Ovary (tissue), 9 donors: ENCODE results near the gene SLCO2A1. TPM values are rescaled to one million over a fixed set of nuclear protein-coding genes. Genes with fewer than 3 reads are reported as not detected.
"Not testable (repeated sequence)": the region's sequence is repeated elsewhere in the genome, so short reads cannot be mapped to it uniquely, and the experiment has no call there.

Experiments
- DNase-seq, 5 donors: peaks; one replicate each; pipeline ENCODE4 v3.0.0-alpha.2; 2019 to 2020
- H3K27ac ChIP-seq, 2 donors: fragments of 200-600 bp; one replicate each; pipeline versions ENCODE4 v1.5.1 to v1.8.0; 2019 to 2022
- H3K27me3 ChIP-seq: fragments of 200-600 bp; one replicate; pipeline ENCODE4 v1.8.0; 2022
- H3K36me3 ChIP-seq: fragments of 200-600 bp; sonication (generic); one replicate; pipeline ENCODE4 v1.5.1; 2019
- H3K4me1 ChIP-seq: one replicate; pipeline ENCODE4 v1.8.1; 2013; ENCODE audit warnings: mild to moderate bottlenecking, moderate library complexity; ENCODE audit not compliant: insufficient read depth
- H3K4me3 ChIP-seq: fragments of 200-600 bp; sonication (generic); one replicate; pipeline ENCODE4 v1.5.1; 2017
- H3K9me3 ChIP-seq, 2 donors: fragments of 200-600 bp in 1 of 2; sonication (generic) in 1 of 2; one replicate each; pipeline versions ENCODE4 v1.5.1 to v1.8.1; 2013 to 2019; ENCODE audit warnings: mild to moderate bottlenecking in 1 of 2, moderate library complexity in 1 of 2
- EP300 ChIP-seq: sonication (generic); formaldehyde crosslinking; IDR thresholded peaks from one replicate; pipeline ENCODE4 v1.6.1; 2017; ENCODE audit warnings: antibody characterized with exemption
- POLR2A ChIP-seq: fragments of 450-650 bp; IDR thresholded peaks from one replicate; pipeline ENCODE4 v1.6.1; 2017; ENCODE audit warnings: antibody characterized with exemption, mild to moderate bottlenecking, moderate library complexity
- WGBS, 3 donors: extraction: QIAGEN DNeasy Blood & Tissue Kit in 1 of 3; methylation state at CpG; one replicate each; pipeline versions ENCODE4 v1.1.5 to v1.1.7; 2013 to 2017; 5-methylcytosine and 5-hydroxymethylcytosine counted together
- intact Hi-C, 4 donors: fragments of 100-400 bp; cut with DNase I; formaldehyde crosslinking; loops; one replicate each; pipeline versions ENCODE4 v1.11.0 to v1.15.1; 2022 to 2023
- polyA plus RNA-seq, 2 donors: library from polyadenylated mRNA; stranded (reverse); fragments of 200-250 nt in 1 of 2; fragments of 350-450 nt in 1 of 2; fragmentation: Illumina TruSeq in 1 of 2; extraction: RNeasy Lipid Tissue Mini Kit (QIAGEN cat#74804) in 1 of 2; gene quantifications; one replicate each; pipeline ENCODE4 v1.2.3, GENCODE V29; 2013 to 2014
- total RNA-seq, 7 donors: library from RNA; depleted of rRNA in 2 of 7; stranded (reverse); fragments of >200 nt in 2 of 7; fragmentation: NEBNext Ultra II Directional in 3 of 7; extraction: Animal tissue kit (Norgen Biotek cat#: 25700) in 3 of 7; gene quantifications; one replicate each; pipeline versions ENCODE4 v1.1.0 to v1.2.4, GENCODE V29; 2016 to 2023
- TF ChIP-seq, protein P1 (sequence below), 3 donors: fragments of 450-650 bp in 2 of 3; fragments of 200-600 bp in 1 of 3; IDR thresholded peaks; one replicate each; pipeline versions ENCODE4 v1.5.1 to v1.8.0; 2016 to 2022; ENCODE audit warnings: antibody characterized with exemption in 3 of 3, mild to moderate bottlenecking in 1 of 3
- donor health status: DM: no; HTN: no; CAD: no; lungs with moderate emphysema.
- donor health status: DM: no; HTN: no; CAD: no.
- donor health status: Bipolar disorder and iron deficiency.
- donor health status: DM: yes; HTN: yes; CAD: no.
- donor health status: DM: no; HTN: no; CAD: no.
- donor health status: DM: yes; HTN: yes; CAD: no.

SLCO2A1 gene
- total and polyA plus RNA-seq, 9 donors, result 0.83 to 23.6 (median 3.7) TPM

DNA sequence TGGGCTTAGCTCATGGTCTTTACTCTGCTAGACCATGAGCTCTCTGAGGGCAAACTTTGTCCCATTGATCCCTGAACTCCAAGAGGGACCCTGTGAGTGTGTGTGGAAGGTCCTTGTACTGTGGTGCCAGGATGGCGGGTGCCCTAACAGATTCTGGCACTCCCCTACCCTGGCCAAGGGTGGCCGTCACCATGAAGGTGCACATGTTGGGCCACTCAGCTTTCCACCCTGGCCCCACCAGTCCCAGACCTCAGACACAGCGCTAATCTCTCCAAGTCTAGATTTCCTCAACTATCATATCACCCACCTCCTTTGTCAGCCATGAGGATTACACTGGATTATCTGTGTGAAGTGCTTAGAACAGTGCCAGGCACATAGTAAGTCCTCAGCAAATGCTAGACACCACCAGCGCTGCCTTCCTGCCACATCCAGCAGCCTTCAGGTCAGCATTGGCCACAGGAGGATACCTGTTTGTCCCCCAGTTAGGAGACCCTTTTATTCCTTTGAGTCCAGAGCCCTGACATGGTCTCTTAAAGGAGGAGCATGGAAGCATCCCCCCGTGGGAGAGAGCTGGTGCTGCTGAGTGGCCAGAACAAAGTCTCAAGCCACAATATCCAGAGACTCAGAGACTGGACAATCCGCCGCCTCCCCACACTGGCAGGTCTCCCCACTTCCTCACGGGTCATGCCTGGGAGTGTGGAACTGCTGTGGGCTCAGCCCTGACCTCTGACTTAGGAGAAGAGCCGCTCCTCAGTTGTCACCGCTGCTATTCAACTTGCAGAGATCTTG lies 44.5 kb upstream of the SLCO2A1 start:
- no peak for DNase-seq
- H3K27ac ChIP-seq, result no peak overlapping the region
- H3K27me3 ChIP-seq, result no peaks in the 10 kb centered on the region
- H3K36me3 ChIP-seq, result no peaks in the 10 kb centered on the region
- WGBS, 3 donors, result 83 to 90% (median 86%) methylated on average over 10 of the region's 10 CpGs
- H3K4me1 ChIP-seq, result peaks cover 3% of the 10 kb centered on the region
- intact Hi-C loops, result no loop called here
- TF ChIP-seq POLR2A, result no peak
- TF ChIP-seq EP300, result no peak
- TF ChIP-seq, protein P1, sequence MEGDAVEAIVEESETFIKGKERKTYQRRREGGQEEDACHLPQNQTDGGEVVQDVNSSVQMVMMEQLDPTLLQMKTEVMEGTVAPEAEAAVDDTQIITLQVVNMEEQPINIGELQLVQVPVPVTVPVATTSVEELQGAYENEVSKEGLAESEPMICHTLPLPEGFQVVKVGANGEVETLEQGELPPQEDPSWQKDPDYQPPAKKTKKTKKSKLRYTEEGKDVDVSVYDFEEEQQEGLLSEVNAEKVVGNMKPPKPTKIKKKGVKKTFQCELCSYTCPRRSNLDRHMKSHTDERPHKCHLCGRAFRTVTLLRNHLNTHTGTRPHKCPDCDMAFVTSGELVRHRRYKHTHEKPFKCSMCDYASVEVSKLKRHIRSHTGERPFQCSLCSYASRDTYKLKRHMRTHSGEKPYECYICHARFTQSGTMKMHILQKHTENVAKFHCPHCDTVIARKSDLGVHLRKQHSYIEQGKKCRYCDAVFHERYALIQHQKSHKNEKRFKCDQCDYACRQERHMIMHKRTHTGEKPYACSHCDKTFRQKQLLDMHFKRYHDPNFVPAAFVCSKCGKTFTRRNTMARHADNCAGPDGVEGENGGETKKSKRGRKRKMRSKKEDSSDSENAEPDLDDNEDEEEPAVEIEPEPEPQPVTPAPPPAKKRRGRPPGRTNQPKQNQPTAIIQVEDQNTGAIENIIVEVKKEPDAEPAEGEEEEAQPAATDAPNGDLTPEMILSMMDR (IDR thresholded peaks at IDR 0.05), result no peak
- H3K9me3 ChIP-seq, result no peaks in the 10 kb centered on the region
- no peak overlapping the region for H3K4me3 ChIP-seq

DNA sequence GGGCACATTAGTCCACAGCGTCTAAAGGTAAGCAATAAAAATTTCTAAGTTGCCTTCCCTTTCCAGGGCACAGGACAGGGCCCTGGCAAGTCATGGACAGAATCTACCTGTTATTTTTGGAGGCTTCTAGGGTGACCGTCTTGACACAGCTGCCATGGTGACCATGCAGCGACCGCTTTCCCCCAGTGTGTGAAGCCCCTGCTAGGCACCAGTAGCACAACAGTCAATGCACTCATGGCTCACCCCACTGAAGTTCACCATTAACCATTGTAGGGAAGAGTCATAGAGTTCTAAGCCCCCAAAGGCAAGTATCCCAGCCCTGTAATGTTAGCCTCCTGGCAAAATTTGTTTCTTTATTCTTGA lies 43.8 kb upstream of the SLCO2A1 start:
- no peak overlapping the region for H3K4me3 ChIP-seq
- no peaks in the 10 kb centered on the region for H3K27me3 ChIP-seq
- H3K36me3 ChIP-seq, result no peaks in the 10 kb centered on the region
- H3K4me1 ChIP-seq, result peaks cover 3% of the 10 kb centered on the region
- TF ChIP-seq EP300 (no peak), POLR2A (no peak)
- TF ChIP-seq, protein P1 (IDR thresholded peaks at IDR 0.05), result no peak
- H3K27ac ChIP-seq, result no peak overlapping the region
- no peak for DNase-seq
- intact Hi-C loops, result no loop called here
- WGBS, 3 donors, result 93 to 100% (median 97%) methylated on average over 4 of the region's 4 CpGs
- no peaks in the 10 kb centered on the region for H3K9me3 ChIP-seq

DNA sequence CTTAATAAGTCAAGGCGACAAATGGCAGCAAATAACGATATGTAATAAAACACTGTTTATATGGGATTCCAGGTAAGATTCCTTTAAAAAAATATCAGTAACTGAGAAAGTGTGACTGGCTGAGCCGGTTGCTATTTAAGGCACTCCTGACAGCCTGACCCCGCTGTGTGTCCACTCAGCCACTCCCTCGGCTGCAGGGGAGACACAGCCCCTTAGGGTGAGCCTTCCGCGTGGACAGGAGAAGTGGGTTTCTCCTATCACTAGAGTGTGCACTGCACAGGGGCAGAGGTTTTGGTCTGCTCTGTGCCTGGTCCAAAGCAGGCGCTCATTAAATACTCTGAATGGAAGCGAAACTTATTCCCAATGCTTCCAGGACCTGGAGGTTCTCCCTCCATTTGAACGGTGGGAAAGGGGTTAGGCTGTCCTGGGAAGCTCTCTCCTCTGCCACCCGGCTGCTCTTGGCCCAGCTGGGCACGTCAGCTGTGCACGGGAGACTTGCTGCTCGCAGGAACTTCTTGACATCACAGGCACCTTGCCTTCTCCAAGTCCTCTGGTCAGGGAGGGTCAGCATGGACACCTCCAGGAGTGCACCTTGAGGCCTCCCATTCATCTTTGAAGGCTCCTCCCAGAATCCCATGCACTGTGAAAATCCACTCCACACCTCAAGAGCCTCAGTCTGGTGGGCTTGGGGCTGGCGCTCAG lies 43.3 kb upstream of the SLCO2A1 start:
- intact Hi-C loops, result no loop called here
- H3K27me3 ChIP-seq, result no peaks in the 10 kb centered on the region

DNA sequence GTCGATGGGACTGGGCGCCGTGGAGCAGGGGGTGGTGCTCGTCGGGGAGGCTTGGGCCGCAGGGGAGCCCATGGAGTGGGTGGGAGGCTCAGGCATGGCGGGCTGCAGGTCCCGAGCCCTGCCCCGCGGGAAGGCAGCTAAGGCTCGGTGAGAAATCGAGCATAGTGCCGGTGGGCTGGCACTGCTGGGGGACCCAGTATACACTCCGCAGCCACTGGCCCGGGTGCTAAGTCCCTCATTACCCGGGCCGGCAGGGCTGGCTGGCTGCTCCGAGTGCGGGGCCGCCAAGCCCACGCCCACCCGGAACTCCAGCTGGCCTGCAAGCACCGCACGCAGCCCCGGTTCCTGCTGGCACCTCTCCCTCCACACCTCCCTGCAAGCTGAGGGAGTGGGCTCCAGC lies 40.6 kb upstream of the SLCO2A1 start:
- H3K9me3 ChIP-seq, H3K27ac ChIP-seq, intact Hi-C loops, H3K36me3 ChIP-seq, DNase-seq, H3K4me1 ChIP-seq, H3K4me3 ChIP-seq, H3K27me3 ChIP-seq: not testable (repeated sequence)
- WGBS, 3 donors, result 73 to 90% (median 84%) methylated on average over 2 to 25 of the region's 25 CpGs

More for the DNA sequence above, 43.3 kb upstream of the SLCO2A1 start:
- WGBS, 3 donors, result 92 to 93% (median 93%) methylated on average over 14 to 15 of the region's 15 CpGs
- H3K4me3 ChIP-seq, result no peak overlapping the region
- H3K27ac ChIP-seq, result no peak overlapping the region
- TF ChIP-seq EP300 (no peak), POLR2A (no peak)
- TF ChIP-seq, protein P1 (IDR thresholded peaks at IDR 0.05), result no peak
- DNase-seq, result no peak
- peaks cover 3% of the 10 kb centered on the region for H3K4me1 ChIP-seq
- H3K36me3 ChIP-seq, result no peaks in the 10 kb centered on the region
- H3K9me3 ChIP-seq, result no peaks in the 10 kb centered on the region

DNA sequence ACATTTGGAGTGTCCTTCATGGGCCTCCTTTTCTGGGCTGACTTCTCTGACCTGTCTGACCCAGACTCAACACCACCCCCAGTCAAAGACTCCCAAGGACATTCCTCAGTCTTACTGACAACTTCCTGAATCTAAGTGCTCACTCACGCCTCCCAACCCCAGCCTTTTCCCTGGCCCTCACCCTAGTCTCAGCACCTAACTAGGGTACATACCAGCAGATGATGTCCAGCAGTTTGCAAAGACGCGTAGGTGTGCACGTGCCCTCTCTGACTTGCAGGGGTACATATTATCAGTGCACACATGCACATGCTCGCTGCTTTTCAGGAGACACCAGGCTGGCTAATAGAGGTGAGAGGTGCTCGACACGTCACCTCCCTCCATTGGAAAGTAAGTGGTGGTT lies 38.7 kb upstream of the SLCO2A1 start:
- H3K9me3 ChIP-seq, result no peaks in the 10 kb centered on the region
- DNase-seq, result no peak
- H3K4me3 ChIP-seq, result no peak overlapping the region
- no peaks in the 10 kb centered on the region for H3K36me3 ChIP-seq
- 93 to 97% (median 96%) methylated on average over 7 of the region's 7 CpGs for WGBS, 3 donors
- no peak overlapping the region for H3K27ac ChIP-seq
- intact Hi-C loops, result no loop called here
- H3K27me3 ChIP-seq, result no peaks in the 10 kb centered on the region
- peaks cover 3% of the 10 kb centered on the region for H3K4me1 ChIP-seq
- TF ChIP-seq EP300 (no peak), POLR2A (no peak)
- TF ChIP-seq, protein P1 (IDR thresholded peaks at IDR 0.05), result no peak
